GM18505 (cell line): ENCODE results near the gene MN1.

Source experiments
- ATAC-seq: cut with Tn5 transposase; IDR thresholded peaks from one replicate; pipeline ENCODE4 v1.9.1; 2021; ENCODE audit not compliant: unreplicated experiment
- POLR2A ChIP-seq: IDR thresholded peaks from 4 replicates; pipeline ENCODE4 v1.6.1; 2011; ENCODE audit warnings: borderline replicate concordance; ENCODE audit not compliant: insufficient read depth, insufficient read length; ENCODE audit errors: extremely low read depth

MN1 gene

GRCh38 chr22:27764722-27765236 lies 36.8 kb downstream of the MN1 start:
- TF ChIP-seq POLR2A: no peak
- ATAC-seq: no peak

- no peak for TF ChIP-seq POLR2A
Measured at GRCh38 chr22:27761665-27762064, 39.9 kb downstream of the MN1 start.

DNA sequence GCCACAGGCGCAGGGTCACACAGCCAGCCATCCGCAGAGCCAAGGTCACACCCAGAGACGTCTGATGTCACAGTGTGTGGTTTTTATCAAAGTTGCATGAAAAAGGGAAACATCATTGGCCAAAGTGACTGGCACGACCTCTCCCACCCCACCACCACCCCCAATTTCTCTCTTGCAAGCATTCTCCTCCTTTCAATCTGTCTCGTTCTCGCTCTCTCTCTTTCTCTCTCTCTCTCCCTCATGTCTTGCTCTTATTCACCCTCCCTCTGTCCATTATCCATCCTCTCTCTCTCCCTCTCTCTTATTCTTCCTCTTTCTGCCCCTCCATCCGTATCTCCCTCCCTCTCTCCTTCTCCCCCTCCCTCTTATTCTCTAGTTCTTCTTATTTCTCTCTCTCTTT lies 40.6 kb downstream of the MN1 start:
- TF ChIP-seq POLR2A: no peak
- ATAC-seq: no peak

More at GRCh38 chr22:27761665-27762064, 39.9 kb downstream of the MN1 start:
- no peak for ATAC-seq

DNA sequence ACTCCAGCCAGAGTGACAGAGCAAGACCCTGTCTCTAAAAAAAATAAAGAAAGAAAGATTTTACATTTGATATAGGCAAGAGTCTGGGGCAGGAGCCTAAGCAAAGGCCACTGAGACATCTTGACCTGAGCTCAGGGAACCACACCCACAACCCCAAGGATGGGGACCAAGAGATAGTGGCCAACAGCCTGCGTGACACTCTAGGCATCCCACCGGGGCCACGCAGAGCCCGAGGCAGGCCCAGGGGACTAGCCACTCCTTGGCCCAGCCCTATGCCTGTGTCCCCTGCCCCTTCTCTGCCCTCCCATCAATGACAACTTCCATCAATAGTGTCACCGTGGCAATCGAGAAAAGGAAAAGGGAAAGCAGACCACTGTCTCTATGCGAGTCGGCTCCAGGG lies 41.1 kb downstream of the MN1 start:
- ATAC-seq: no peak
- no peak for TF ChIP-seq POLR2A

GRCh38 chr22:27757928-27758525 lies 43.5 kb downstream of the MN1 start:
- no peak for ATAC-seq
- no peak for TF ChIP-seq POLR2A

DNA sequence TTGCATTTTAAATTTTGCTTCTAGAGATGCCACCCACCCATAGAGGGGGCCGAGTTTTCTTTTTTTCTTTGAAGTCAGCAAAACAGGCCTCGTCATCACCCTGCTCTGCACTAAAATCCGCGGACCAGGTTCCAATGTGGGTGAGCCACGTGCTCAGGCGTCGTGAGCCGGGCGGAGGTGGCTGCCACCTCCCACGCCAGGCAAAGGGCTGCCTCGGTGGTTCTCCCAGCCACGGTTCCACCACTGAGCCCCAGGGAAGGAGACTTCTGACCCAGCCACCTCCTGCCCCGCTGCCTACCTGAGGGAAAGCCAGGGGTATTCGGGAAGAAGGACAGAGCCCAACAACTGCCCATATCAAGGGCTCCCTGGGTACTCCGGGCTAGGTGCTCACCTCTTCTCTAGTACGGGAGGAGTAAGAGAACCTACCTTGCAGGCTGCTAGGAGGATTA lies 45.3 kb downstream of the MN1 start:
- TF ChIP-seq POLR2A: no peak
- no peak for ATAC-seq

DNA sequence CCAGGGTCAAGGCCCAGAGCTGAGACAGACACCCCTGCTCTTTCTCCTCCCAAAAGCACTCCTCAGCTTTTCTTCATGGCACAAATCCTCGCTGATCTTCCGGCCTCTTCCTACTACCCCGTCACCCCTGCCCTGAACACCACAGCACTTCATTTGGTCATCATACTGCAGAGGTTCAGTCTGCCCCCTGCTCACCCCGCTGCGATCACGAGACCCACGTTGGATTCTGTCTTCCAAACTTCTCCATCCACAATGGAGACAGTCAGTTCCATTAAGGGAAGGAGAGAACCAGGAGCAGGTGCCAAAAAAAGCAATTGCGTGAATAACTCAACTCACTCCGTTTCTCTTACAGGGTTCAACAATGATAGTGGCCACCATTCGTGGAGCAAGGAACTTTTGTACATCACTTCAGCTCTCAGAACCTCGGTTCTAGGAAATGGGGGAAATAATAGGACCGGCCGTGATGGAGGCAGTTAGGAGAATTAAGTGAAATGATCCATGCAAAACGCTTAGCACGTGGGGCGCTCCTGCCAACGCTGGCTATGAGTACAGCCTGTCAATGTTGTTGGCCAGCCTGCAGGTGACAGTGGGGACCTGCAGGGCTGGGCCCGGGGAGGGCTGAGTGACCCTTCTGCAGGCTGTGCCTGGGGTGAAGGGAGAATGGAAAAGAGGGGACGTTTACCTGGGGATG lies 45.9 kb downstream of the MN1 start:
- TF ChIP-seq POLR2A: no peak
- ATAC-seq: no peak

DNA sequence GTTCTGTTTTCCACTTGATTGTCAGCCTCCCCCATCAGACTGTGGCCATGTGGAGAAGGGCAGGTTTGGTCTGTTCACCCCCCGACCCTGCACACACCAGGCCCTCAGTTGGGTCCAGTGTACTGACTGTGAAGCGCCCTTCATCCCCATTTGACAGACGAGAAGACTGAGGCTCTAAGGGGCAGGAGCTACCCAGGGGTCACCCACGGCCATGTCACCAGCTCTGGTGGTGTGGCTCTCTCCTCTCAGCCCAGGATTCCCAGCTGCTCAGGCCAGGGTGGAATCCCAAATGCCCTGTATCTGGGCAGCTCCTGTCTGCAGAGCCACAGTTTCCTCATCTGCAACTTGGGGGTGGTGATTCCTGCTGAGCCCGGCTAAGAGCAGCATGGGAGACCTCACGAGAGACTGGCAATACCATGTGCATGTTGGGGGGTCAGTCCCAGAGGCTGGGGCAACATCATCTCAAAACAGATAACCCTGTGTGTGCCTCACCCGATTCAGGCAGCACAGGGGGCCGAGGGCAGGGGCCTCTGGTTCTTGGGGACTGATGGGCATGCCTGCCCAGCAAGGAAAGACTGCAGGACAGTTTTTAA lies 46.6 kb downstream of the MN1 start:
- ATAC-seq: no peak

GRCh38 chr22:27754247-27754887 lies 47.2 kb downstream of the MN1 start:
- no peak for TF ChIP-seq POLR2A
- no peak for ATAC-seq

More for the DNA sequence above, 46.6 kb downstream of the MN1 start:
- no peak for TF ChIP-seq POLR2A

DNA sequence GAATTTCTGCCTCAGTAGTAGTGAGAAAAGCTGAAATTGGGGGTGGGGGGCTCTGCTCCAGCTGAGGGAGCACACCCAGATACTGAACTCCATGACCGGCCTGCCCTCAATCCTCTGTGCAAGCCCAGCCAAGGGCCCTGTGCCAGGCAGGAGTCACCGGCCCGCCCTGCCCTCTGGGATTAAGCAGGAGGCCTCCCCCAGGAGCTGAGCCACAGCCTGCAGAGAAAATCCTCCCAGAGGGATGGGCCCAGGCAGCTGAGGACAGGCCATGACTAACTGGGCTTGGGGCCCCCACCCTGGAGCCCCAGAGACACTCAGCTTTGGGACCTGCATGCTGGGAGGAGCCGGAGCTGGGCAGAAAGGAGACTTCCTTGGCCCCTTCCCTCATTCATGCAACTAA lies 48.8 kb downstream of the MN1 start:
- ATAC-seq: no peak
- TF ChIP-seq POLR2A: no peak

DNA sequence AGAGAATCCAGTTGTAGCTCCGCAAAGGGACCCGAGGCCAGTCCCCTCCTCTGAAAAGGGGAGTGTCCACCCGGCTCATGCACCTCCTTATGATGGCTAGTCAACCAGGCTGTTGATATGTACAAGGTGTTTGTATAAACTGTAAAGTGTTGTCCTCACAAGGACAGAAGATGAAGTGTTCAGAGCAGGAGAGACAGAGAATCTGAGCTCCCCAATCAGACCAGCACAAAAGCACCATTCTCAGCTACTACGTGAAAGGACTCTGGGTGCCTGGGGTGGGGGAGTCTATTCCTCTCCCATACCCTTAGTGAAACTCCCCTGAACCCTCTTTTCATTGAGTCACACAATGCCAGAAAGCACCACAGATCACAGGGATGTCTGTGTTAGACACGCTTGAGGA lies 49.4 kb downstream of the MN1 start:
- TF ChIP-seq POLR2A: no peak
- no peak for ATAC-seq

DNA sequence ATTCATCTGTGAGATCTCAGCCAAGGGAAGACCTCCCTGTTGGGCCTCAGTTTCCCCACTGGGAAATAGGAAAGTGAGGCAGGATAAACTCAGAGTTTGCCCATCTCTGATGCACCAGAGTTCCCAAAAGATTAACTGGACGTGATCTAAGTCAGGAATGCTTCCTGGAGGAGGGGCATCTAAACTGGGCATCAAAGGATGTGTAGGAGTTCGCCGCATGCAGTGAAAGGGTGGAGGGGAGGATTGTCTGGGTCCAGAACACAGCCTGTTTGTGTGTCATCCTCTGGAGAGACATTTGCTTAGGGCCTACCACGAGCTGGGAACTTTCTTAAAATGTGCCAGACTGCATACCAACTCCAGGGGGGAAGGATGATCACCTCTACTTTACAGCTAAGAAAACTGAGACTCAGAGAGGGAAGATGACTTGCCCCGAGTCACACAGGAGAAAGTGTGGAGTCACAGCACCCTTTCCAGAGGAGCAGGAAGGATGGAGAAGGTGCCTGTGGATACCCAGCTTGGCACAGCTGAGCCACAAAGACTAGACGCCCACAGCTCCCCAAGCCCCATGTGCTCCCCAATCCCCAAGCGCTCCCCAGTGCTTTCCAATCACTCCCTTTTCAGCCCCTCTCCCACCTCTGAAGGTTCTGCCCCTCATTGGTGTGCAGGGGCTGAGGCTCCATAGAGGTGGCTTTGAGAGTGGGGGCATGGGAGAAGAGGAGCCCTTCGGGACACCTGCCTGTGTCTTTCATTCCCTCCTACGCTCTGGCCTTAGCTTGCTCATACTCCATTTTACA lies 50.1 kb downstream of the MN1 start:
- no peak for ATAC-seq
- no peak for TF ChIP-seq POLR2A

DNA sequence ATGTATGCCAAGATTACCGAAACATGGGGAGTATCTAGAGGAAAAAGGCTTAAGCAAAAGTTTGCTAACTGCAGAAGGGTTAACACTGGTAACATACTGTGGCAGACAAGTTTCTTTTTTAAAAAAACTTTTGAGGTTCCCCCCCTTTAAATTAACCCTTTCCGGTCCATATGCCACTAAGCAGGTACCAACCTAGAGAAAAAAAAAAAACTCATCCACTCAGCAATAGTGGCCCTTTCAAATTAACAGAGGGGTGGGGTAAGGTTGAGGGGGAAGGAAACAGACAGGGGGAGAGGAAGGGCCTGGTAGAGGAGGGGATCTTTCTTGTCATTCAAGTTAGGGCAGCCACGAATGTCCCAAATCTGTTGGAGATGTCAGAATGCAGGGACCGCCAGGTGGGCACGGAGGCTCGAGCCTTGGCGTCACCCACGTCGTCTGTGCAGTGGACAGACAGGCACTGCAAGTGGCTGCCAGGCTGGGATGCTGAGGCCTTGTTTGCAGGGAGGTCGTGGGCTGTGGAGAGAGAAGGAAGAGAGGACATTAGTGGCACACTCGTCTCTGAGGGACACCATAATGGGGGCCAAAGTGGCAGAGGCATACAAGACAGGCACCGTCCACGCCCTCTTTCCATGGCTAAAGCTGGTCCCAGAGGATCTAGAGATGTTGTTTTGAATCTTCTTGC lies 50.8 kb downstream of the MN1 start:
- TF ChIP-seq POLR2A: no peak

GRCh38 chr22:27749597-27750225 lies 51.8 kb downstream of the MN1 start:
- no peak for ATAC-seq
- TF ChIP-seq POLR2A: no peak

More for the DNA sequence above, 50.8 kb downstream of the MN1 start:
- ATAC-seq: no peak
